Activated naive CD4-positive, alpha-beta T cell treated with anti-CD3 and anti-CD28 coated beads, Interleukin-2, amount 10 ng/mL, durations not matched to agents 7 days and 5 days (primary cell): ENCODE data around the gene KCNN1.

ENCODE experiments used
- CTCF ChIA-PET: fragments of 350-600 bp; sonication (Branson Sonifier 250); formaldehyde crosslinking; loops from one replicate; lab custom pipeline; 2021; ENCODE audit warnings: antibody characterized with exemption; lab: Charles Lee
- DNase-seq: peaks from one replicate; pipeline ENCODE4 v3.0.0-alpha.2; 2020
- H3K27ac Mint-ChIP-seq: one replicate; pipeline ENCODE4 v1.8.0; 2021; ENCODE audit warnings: mild to moderate bottlenecking, moderate library complexity, mixed read lengths
- H3K27me3 Mint-ChIP-seq: one replicate; pipeline ENCODE4 v1.8.0; 2021; ENCODE audit warnings: mild to moderate bottlenecking, mixed read lengths
- H3K36me3 Mint-ChIP-seq: one replicate; pipeline ENCODE4 v1.8.0; 2021; ENCODE audit warnings: mixed read lengths
- H3K4me1 Mint-ChIP-seq: one replicate; pipeline ENCODE4 v1.8.0; 2021; ENCODE audit warnings: mixed read lengths
- H3K4me3 Mint-ChIP-seq: one replicate; pipeline ENCODE4 v1.8.0; 2021; ENCODE audit warnings: mild to moderate bottlenecking, moderate library complexity, mixed read lengths
- H3K9me3 Mint-ChIP-seq: one replicate; pipeline ENCODE4 v1.8.0; 2021; ENCODE audit warnings: mixed read lengths

KCNN1 gene

DNA sequence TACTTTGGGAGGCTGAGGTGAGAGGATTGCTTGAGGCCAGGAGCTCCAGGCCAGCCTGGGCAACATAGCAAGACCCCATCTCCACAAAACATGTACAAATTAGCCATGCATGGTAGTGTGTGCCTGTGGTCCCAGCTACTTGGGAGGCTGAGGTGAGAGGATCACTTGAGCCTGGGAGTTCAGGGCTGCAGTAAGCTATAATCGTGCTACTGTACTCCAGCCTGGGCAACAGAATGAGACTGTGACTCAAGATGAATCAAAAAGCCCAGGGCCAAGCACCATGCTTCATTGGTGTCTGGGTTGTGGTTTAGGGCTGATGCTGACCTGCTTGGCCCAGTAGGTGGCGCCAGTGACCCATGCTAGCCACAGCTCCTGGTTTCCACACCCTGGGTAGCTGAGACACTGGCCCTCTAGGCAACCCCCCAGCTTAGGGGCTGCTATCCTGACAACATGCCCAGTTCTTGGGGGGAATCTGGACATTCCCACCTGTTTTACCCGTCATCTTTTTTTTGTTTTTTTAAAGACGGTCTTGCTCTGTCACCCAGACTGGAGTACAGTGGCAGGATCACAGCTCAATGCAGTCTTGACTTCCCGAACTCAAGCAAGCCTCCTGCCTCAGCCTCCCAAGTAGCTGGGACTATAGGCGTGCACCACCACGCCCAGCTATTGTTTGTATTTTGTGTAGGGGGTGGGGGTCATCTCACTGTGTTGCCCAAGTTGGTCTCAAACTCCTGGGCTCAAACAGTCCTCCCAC, 28.6 kb upstream of the KCNN1 start:
- Mint-ChIP-seq H3K9me3 (no peaks in the 10 kb centered on the region), H3K27me3 (no peaks in the 10 kb centered on the region), H3K36me3 (peaks cover 2% of the 10 kb centered on the region)

DNA sequence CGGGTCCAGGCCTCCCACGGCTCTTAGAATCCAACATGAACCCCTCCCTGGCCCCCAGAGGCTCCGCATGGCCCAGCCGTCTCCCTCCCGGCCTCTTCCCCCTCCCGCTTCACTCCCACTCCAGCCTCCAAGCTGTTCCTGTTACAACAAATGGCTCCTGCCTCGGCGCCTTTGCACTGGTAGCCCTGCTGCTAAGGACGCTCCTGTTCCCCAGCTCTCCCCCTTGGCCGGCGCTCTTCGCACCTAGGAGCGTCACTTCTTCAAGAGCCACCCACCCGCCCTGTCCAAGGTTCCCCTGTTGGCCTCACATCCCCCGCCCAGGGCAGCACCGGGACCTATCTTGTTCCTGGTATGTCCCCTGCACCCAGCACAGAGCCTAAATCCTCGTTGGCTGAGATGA, 24.7 kb upstream of the KCNN1 start:
- peaks cover 13% of the 10 kb centered on the region for H3K4me1 Mint-ChIP-seq
- H3K27me3 Mint-ChIP-seq: peaks cover under 1% of the 10 kb centered on the region
- CTCF ChIA-PET: interaction anchor here (8.5 kb wide), 1 partner anchor 55 kb away, joined by 73 read pairs; no protein-coding TSS in a partner anchor
- peaks cover 2% of the 10 kb centered on the region for H3K36me3 Mint-ChIP-seq
- DNase-seq: no peak
- H3K4me3 Mint-ChIP-seq: no peak overlapping the region
- H3K27ac Mint-ChIP-seq: no peak overlapping the region
- H3K9me3 Mint-ChIP-seq: no peaks in the 10 kb centered on the region

More for the DNA sequence above, 28.6 kb upstream of the KCNN1 start:
- Mint-ChIP-seq H3K4me1 (peaks cover 10% of the 10 kb centered on the region), H3K27ac (no peak overlapping the region), H3K4me3 (no peak overlapping the region)
- CTCF ChIA-PET: interaction anchor here (0.6 to 10.9 kb wide), 24 partner anchors 8 to 436 kb away, joined by 3 to 216 read pairs (median 4); partner anchors contain the start of genes MPV17L2 and RPL18A
- DNase-seq: peak; percentile 90

DNA sequence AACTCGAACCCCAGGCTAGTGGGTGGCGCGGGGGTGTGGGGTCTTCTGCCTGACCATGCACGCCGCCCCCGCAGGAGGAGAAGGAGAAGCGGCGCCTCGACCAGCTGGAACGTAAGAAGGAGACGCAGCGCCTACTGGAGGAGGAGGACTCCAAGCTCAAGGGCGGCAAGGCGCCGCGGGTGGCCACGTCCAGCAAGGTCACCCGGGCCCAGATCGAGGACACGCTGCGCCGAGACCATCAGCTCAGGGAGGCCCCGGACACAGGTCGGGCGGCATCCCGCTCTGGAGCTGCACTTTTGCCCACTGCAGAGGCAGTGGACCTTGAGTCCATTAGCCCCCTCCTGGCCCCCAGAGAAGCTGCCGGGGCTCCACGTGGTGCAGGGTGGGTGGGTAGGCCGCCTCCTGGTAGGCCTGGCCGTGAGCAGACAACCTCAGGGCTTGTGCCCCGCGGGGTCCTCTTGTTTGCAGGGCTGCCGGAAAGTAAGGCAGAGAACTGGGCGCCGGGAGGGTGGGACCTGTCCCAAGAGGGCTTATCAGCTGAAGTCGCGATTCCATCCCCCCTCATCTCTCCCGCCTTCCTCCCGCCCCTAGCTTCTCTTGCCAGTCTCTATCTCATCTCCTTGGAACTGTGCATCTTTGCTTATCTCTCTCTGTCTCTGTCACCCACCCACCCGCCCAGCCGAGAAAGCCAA, 24.2 kb upstream of the KCNN1 start:
- no peak overlapping the region for H3K4me3 Mint-ChIP-seq
- H3K27ac Mint-ChIP-seq: no peak overlapping the region
- H3K4me1 Mint-ChIP-seq: peaks cover 17% of the 10 kb centered on the region
- no peak for DNase-seq
- CTCF ChIA-PET: interaction anchor here (1.0 to 8.5 kb wide), 2 partner anchors 9 to 54 kb away, joined by 3 to 73 read pairs; no protein-coding TSS in a partner anchor
- H3K27me3 Mint-ChIP-seq: peaks cover 5% of the 10 kb centered on the region
- H3K36me3 Mint-ChIP-seq: peaks cover 2% of the 10 kb centered on the region
- no peaks in the 10 kb centered on the region for H3K9me3 Mint-ChIP-seq

DNA sequence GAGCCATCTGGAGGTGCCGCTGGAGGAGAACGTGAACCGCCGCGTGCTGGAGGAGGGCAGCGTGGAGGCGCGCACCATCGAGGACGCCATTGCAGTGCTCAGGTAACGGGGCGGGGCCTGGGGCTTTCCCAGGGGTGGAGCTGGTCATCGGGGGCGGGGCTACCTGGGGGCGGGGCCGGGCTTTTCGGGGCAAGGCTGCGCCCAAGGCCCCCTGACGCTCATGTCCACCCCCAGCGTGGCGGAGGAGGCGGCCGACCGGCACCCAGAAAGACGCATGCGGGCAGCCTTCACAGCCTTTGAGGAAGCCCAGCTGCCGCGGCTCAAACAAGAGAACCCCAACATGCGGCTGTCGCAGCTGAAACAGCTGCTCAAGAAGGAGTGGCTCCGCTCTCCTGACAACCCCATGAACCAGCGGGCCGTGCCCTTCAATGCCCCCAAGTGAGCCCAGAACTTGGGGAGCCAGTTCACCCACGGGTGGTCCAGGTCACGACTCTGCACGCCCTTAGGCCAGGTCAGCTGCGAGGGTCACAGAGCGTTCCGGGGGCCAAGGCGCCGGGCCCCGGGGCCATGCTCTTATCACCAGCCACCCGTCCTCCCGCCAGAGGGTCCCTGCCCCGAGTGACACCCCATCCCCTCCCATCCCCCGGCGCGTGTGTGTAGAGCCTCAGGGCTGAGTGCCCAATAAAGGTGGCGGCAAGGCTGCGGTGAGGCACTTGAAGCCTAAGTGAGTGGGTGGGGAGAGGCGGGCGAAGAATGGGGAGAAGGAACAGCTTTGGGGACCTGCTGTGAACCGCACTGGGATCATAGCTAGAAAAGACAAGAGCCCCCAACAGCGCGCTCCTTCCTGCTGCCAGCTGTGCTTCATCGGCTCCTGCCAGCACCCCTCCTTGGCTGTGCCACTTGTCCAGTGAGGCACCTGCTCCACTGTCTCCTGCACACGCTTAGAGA, 23.4 kb upstream of the KCNN1 start:
- Mint-ChIP-seq H3K9me3 (no peaks in the 10 kb centered on the region), H3K4me1 (peaks cover 17% of the 10 kb centered on the region), H3K36me3 (peaks cover 2% of the 10 kb centered on the region), H3K27me3 (peaks cover 6% of the 10 kb centered on the region), H3K4me3 (no peak overlapping the region), H3K27ac (no peak overlapping the region)
- no peak for DNase-seq
- CTCF ChIA-PET: interaction anchor here (1.0 to 8.5 kb wide), 2 partner anchors 10 to 53 kb away, joined by 3 to 73 read pairs; no protein-coding TSS in a partner anchor

DNA sequence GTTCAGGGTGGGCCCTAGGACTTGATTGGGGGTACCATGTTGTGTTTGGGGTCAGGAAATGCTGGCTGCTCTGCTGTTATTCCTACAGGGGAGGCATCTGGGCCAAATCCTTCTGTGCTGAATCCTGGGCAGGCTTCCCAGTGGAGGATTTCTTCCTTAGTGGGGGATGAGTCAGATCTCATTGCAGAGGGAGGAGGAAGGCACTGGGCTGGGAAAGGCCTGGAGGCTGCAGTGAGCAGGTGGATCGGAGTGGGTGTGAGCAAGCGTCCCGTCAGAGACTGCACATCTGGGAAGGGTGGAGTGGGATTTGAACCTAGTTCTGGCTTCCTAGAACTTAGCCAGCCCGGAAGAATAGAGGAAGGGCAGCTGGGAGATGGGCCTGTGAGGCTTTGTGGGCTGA, 22.6 kb upstream of the KCNN1 start:
- peaks cover 2% of the 10 kb centered on the region for H3K36me3 Mint-ChIP-seq

DNA sequence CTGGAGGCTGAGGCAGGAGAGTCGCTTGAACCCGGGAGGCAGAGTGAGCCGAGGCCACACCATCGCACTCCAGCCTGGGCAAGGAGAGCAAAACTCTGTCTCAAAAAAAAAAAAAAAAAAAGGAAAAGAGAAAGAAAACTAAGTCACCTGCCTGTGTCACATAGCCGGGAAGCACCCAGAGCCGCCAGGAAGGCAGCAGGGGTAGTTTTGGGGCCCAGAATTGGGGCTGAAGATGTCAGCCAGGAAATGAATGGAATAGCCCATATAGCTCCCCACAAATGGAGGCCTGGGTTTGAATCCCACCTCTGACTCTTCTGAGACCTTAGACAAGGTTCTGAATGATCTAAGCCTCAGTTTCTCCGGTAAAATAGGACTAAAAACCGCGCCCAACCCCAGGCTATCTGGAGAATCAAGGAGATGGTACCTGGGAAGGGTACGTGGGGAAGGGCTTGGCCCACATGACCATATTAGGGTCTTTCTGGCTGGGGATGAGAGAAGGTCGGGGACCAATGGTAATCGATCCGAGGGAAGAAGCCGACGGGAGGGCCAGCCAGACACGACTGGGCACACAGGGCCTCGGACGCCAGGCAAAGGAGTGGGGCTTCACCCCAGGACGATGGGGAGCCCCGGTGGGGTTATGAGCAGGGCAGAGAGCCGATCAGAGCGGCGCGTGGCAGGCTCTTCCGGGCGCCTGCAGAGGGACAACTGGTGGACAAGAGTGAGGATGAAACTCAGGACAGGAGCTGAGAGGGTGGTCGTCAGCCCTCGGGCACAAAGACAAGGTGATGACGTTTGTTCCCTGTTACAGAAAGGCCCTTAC, 19.7 kb upstream of the KCNN1 start:
- H3K36me3 Mint-ChIP-seq: peaks cover 2% of the 10 kb centered on the region
- peak overlapping the region; percentile 81 for H3K27ac Mint-ChIP-seq
- peak; percentile 37 for DNase-seq
- CTCF ChIA-PET: interaction anchor here (1.6 to 8.5 kb wide), 2 partner anchors 9 to 50 kb away, joined by 9 to 73 read pairs; no protein-coding TSS in a partner anchor
- H3K9me3 Mint-ChIP-seq: no peaks in the 10 kb centered on the region
- peaks cover 49% of the 10 kb centered on the region for H3K4me1 Mint-ChIP-seq
- peak overlapping the region; percentile 74 for H3K4me3 Mint-ChIP-seq
- peaks cover 43% of the 10 kb centered on the region for H3K27me3 Mint-ChIP-seq

More for the DNA sequence above, 22.6 kb upstream of the KCNN1 start:
- CTCF ChIA-PET: interaction anchor here (8.5 kb wide), 1 partner anchor 52 kb away, joined by 73 read pairs; no protein-coding TSS in a partner anchor
- no peak overlapping the region for H3K27ac Mint-ChIP-seq
- no peak for DNase-seq
- no peaks in the 10 kb centered on the region for H3K9me3 Mint-ChIP-seq
- no peak overlapping the region for H3K4me3 Mint-ChIP-seq
- H3K27me3 Mint-ChIP-seq: peaks cover 14% of the 10 kb centered on the region
- peaks cover 25% of the 10 kb centered on the region for H3K4me1 Mint-ChIP-seq

DNA sequence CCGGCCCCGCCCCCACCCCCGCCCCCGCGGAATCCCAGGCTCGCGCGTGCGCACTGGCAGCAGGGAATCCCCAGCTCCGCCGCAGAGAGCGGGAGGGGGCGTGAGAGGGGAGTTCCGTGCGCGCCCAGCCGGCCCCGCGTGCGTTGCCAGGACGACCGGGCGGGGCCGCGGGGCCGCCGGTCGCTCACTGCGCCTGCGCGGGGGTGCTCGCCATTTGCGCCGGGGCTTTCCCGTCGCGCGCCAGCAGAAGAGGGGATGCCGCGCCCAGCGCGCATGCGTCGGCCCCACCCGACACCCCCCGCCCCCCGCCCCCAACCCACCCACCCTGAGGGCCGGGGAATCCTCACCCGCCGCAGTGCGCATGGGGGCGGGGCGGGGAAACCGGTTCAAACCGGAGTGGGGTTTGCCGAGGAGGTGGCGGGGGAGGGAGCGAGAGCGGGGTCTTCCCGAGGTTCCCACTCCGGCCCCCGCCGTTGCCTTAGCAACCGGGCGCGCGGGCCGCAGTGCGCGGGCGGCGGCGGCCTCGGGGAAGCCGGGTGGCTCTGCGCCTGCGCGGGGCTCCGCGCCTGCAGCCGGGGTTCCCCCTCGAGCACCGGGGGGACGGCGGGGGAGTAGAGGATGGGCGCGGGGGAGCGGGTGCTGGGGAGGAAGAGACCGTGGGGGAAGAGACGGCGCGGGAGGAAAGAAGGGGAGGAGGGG, 18.9 kb upstream of the KCNN1 start:
- Mint-ChIP-seq H3K9me3 (no peaks in the 10 kb centered on the region), H3K4me3 (peak overlapping the region; percentile 74), H3K4me1 (peaks cover 51% of the 10 kb centered on the region), H3K36me3 (peaks cover 2% of the 10 kb centered on the region), H3K27me3 (peaks cover 50% of the 10 kb centered on the region), H3K27ac (no peak overlapping the region)
- peak; percentile 94 for DNase-seq
- CTCF ChIA-PET: interaction anchor here (1.6 to 8.5 kb wide), 2 partner anchors 10 to 49 kb away, joined by 9 to 73 read pairs; no protein-coding TSS in a partner anchor

DNA sequence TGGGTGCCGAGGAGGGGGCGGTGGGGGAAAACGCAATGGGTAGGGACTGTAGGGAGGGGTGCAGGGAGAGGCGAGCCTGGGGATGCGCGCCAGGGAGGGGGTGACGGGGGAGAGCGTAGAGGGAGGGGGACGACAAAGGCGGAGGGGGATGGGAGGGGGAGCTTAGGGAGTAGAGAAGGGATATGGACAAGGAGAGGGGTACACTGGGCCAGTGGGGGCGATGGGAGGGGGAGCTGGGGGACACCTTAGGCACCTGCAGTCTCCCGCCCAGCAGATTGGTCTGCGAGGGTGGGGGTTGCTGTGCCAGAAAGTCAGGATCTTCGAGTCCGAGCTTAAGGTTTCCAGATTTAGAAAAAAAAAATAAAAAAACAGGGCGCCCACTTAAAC, 18.4 kb upstream of the KCNN1 start:
- Mint-ChIP-seq H3K4me3 (peak overlapping the region; percentile 62), H3K4me1 (peaks cover 54% of the 10 kb centered on the region), H3K27me3 (peaks cover 56% of the 10 kb centered on the region), H3K9me3 (no peaks in the 10 kb centered on the region), H3K36me3 (peaks cover 2% of the 10 kb centered on the region), H3K27ac (no peak overlapping the region)
- CTCF ChIA-PET: interaction anchor here (8.5 kb wide), 1 partner anchor 48 kb away, joined by 73 read pairs; no protein-coding TSS in a partner anchor
- no peak for DNase-seq

DNA sequence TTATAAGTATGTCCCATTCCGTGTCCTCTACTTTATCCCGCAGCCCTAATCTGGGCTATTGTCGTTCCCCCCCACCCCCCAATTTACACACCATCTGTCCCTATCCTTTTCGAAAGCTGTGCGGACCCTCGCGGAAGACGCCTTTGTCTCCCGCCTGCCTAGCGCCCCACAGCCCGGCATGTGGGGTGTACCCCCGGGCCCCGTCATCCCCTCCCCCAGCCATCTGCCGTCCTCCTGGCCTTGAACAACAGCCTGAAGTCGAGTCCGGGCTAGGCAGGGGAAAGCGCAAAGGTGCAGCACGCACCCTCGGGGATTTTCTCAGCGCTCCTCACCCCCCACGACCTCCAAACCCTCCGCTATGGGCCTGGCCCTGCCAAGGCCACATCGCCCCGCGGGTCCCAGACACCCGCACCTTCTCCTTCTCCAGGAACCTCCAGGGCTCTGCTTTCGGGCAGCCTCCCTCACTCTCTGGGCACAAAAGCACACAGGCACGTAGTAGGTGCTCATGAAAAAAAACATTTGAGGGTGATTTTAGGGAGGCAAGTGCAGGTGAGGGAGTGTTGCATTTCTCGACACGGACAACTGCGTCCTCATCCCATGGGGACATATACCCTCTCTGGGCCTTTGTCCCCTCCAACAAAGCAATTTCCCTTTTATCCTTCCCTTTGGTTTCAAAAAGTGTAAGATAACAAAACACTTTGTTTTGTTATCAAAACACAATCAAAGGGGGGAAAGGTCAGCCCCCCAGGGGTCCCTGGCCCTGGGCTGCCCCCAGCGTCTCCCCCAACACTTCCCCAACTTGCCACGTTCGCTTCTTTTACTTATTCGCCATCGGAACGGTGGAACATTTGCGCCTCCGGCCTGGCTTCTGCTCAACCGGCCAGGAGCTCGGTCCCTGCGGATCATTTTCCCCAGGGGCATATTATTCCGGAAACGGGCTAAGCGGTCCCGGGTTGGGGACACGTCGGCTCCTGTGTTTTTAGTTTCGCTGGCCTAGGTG, 17.7 kb upstream of the KCNN1 start:
- CTCF ChIA-PET: interaction anchor here (8.5 kb wide), 1 partner anchor 47 kb away, joined by 73 read pairs; no protein-coding TSS in a partner anchor
- no peaks in the 10 kb centered on the region for H3K9me3 Mint-ChIP-seq
- H3K4me1 Mint-ChIP-seq: peaks cover 54% of the 10 kb centered on the region
- H3K4me3 Mint-ChIP-seq: peak overlapping the region; percentile 62
- H3K36me3 Mint-ChIP-seq: peaks cover 2% of the 10 kb centered on the region
- H3K27ac Mint-ChIP-seq: peak overlapping the region; percentile 53
- DNase-seq: peak; percentile 45
- H3K27me3 Mint-ChIP-seq: peaks cover 63% of the 10 kb centered on the region

DNA sequence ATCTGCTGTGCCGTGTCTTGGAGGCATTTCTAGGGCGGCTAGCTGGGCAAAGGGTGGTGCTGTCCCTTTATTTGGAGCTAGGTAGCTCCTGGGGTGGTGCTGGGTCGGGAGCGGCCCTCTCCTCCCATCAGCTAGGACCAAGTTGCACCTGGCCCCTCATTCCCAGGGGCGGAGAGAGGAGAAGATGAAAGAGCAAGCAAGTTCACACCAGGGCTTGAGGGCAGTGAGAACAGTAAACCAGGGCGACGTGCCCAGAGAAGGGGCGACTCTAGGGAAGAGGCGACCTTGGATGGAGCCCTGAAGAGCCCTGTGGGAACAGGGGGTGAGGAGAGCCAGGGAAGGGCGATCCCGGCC, 17.0 kb upstream of the KCNN1 start:
- Mint-ChIP-seq H3K27me3 (peaks cover 70% of the 10 kb centered on the region), H3K27ac (no peak overlapping the region), H3K9me3 (no peaks in the 10 kb centered on the region), H3K4me1 (peaks cover 54% of the 10 kb centered on the region), H3K4me3 (peak overlapping the region; percentile 62), H3K36me3 (peaks cover 2% of the 10 kb centered on the region)
- DNase-seq: no peak
- CTCF ChIA-PET: interaction anchor here (8.5 kb wide), 1 partner anchor 47 kb away, joined by 73 read pairs; no protein-coding TSS in a partner anchor

DNA sequence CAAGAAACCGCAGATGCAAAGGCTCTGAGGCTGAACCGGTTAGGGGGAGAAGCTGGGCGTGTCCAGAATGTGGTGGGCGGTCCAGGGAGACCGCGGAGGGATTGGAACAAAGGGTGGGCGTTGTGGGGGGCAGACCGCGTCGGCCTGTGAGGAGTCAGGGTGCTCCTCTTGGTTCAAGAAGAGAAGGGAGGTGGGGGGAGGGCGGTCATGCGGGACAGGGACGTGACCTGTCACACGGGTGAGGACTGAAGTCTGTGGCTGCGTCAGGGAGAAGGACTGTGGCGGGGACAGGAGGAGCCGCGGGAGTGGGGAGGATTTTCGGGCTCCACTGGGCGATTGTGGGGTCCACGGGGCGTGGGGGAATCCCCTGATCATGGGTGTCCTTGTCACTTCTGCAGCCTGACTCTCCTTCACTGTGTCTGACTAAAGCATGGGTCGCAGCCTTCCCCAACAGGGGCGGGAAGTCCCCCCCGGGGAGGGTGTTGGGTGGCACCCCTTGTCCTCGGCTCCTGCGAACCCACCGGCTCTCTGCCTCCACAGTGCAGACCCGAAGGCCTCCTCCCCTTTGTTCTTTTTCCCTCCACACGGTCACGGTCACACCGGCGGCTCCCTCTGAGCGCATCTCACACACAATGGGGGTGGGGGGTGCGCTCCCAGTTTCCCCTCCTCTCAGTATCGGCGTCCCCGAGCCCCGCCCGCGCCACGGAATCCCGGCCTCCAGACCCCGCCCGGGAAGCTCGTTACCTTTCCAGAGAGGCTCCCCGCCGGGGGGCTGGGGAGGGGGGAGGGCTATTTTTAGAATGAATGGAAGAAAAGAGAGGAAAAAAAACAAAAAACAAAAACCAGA, 16.4 kb upstream of the KCNN1 start:
- Mint-ChIP-seq H3K9me3 (no peaks in the 10 kb centered on the region), H3K36me3 (peaks cover 2% of the 10 kb centered on the region), H3K27me3 (peaks cover 76% of the 10 kb centered on the region), H3K4me1 (peaks cover 54% of the 10 kb centered on the region), H3K27ac (peak overlapping the region; percentile 65), H3K4me3 (peak overlapping the region; percentile 62)
- peak; percentile 56 for DNase-seq
- CTCF ChIA-PET: interaction anchor here (8.5 kb wide), 1 partner anchor 46 kb away, joined by 73 read pairs; no protein-coding TSS in a partner anchor
